Measurements from ENCODE around the gene ATF1. TPM values are rescaled to one million over a fixed set of nuclear protein-coding genes. Genes with fewer than 3 reads are reported as not detected.
"Not testable (repeated sequence)": the region's sequence is repeated elsewhere in the genome, so short reads cannot be mapped to it uniquely, and the experiment has no call there.

ATF1 gene
- total and polyA plus RNA-seq, 12 donors: 6.7 to 58.3 (median 37.7) TPM

DNA sequence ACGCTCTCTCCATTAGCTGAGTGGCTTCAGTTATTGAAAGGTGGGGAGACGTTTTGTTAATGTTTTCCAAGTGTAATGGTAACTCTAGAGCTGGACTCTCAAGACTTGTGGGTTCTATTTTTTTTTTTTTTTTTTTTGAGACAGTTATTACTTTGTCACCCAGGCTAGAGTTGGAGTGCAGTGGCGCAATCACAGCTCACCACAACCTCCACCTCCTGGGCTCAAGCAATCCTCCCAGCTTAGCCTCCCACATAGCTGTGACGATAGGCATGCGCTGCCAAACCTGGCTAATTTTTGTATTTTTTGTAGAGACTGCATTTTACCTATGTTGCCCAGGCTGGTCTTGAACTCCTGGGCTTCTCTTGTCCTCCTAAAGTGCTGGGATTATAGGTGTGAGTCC, 26.2 kb downstream of the ATF1 start:
- H3K4me1 ChIP-seq (replicated peaks in 1 of 2): no peaks in the 10 kb centered on the region
- 92 to 97% (median 94%) methylated on average over 5 of the region's 5 CpGs for WGBS, 4 donors
- DNase-seq: no peak
- H3K4me3 ChIP-seq: no peak overlapping the region
- no peaks in the 10 kb centered on the region for H3K9me3 ChIP-seq (replicated peaks in 1 of 3)
- no peaks in the 10 kb centered on the region for H3K27me3 ChIP-seq
- no peak overlapping the region for H3K27ac ChIP-seq
- intact Hi-C loops (cut with DNase I): no loop called here
- no peaks in the 10 kb centered on the region for H3K36me3 ChIP-seq (replicated peaks in 1 of 2)
- TF ChIP-seq, protein P1, sequence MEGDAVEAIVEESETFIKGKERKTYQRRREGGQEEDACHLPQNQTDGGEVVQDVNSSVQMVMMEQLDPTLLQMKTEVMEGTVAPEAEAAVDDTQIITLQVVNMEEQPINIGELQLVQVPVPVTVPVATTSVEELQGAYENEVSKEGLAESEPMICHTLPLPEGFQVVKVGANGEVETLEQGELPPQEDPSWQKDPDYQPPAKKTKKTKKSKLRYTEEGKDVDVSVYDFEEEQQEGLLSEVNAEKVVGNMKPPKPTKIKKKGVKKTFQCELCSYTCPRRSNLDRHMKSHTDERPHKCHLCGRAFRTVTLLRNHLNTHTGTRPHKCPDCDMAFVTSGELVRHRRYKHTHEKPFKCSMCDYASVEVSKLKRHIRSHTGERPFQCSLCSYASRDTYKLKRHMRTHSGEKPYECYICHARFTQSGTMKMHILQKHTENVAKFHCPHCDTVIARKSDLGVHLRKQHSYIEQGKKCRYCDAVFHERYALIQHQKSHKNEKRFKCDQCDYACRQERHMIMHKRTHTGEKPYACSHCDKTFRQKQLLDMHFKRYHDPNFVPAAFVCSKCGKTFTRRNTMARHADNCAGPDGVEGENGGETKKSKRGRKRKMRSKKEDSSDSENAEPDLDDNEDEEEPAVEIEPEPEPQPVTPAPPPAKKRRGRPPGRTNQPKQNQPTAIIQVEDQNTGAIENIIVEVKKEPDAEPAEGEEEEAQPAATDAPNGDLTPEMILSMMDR (IDR thresholded peaks at IDR 0.05): no peak
- TF ChIP-seq POLR2A (IDR thresholded peaks at IDR 0.05): no peak

DNA sequence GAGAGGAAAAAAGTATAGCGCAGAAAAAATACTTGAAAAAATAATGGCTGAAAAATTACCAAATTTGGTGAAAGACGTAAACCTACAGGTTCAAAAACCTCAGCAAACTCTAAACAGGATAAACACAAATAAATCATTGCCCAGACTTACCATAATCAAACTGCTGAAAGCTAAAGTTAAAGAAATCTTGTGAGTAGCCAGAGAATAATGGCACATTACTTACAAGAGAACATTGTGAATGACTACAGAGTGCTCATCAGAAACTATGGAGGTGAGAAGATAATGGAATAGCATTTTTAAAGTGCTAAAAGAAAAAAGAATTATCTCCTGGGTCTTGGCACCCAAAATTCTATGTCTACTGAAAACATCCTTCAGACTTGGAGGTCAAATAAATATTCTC, 36.0 kb downstream of the ATF1 start:
- 95 to 100% (median 98%) methylated on average over 2 of the region's 2 CpGs for WGBS, 4 donors

DNA sequence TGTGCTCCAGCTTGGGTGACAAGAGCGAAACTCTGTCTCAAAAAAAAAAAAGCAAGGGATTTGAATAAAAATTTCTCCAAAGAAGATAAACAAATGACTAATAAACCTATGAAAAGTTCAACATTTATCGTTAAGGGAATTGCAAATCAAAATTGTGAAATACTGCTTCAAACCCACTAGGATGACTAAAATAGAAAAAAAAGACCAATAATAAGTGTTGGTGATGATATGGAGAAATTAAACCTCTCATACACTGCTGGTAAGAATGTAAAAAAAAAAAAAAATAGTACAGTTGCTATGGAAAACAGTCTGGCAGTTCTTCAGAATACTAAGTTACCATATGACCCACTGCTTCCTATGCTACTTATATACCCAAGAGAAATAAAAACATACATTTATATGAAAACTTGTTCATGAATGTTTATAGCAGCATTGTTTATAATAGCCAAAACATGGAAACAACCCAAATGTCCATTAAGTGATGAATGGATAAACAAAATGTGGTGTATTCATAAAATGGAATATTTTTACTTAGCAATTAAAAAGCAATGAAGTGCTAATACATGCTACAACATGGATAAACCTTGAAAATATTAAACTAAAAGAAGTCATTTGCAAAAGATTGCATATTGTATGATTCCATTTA, 39.5 kb downstream of the ATF1 start:
- H3K27ac ChIP-seq: no peak overlapping the region
- TF ChIP-seq POLR2A (IDR thresholded peaks at IDR 0.05): no peak
- TF ChIP-seq, protein P1 (IDR thresholded peaks at IDR 0.05): no peak
- no peaks in the 10 kb centered on the region for H3K4me1 ChIP-seq (replicated peaks in 1 of 2)
- H3K9me3 ChIP-seq (replicated peaks in 1 of 3): no peaks in the 10 kb centered on the region
- H3K36me3 ChIP-seq (replicated peaks in 1 of 2): peaks cover 0 to 12% of the 10 kb centered on the region in 2 donors
- H3K27me3 ChIP-seq: no peaks in the 10 kb centered on the region
- intact Hi-C loops (cut with DNase I): no loop called here
- 87 to 91% (median 90%) methylated on average over 2 of the region's 2 CpGs for WGBS, 4 donors
- no peak overlapping the region for H3K4me3 ChIP-seq
- DNase-seq: no peak

More for the DNA sequence above, 36.0 kb downstream of the ATF1 start:
- no peak for DNase-seq
- peaks cover 0 to 34% of the 10 kb centered on the region in 2 donors for H3K36me3 ChIP-seq (replicated peaks in 1 of 2)
- H3K27me3 ChIP-seq: no peaks in the 10 kb centered on the region
- H3K4me3 ChIP-seq: no peak overlapping the region
- H3K27ac ChIP-seq: no peak overlapping the region
- no peaks in the 10 kb centered on the region for H3K4me1 ChIP-seq (replicated peaks in 1 of 2)
- intact Hi-C loops (cut with DNase I): no loop called here
- no peaks in the 10 kb centered on the region for H3K9me3 ChIP-seq (replicated peaks in 1 of 3)
- TF ChIP-seq, protein P1 (IDR thresholded peaks at IDR 0.05): no peak
- TF ChIP-seq POLR2A (IDR thresholded peaks at IDR 0.05): no peak

DNA sequence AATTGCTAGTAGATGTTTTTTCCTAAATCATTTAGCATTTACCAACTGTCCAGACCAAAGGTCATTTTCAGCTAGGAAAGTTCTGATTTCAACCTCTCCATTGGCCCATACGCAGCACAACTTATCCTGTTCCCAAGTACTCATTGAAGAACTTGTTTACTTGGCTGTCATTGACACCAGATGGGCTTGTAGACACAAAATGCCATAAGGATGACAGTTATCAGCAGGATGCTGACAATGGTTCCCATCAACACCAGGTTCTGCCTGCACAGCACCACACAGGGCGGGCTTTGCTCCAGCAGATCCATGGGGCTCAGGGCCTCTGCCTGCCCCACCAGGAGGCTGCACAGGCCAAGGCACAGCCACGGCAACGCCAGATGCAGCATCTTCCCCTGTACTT, 42.3 kb downstream of the ATF1 start:
- intact Hi-C loops (cut with DNase I): no loop called here
- no peak for TF ChIP-seq POLR2A (IDR thresholded peaks at IDR 0.05)
- TF ChIP-seq, protein P1 (IDR thresholded peaks at IDR 0.05): no peak
- Histone ChIP-seq H3K4me3 (no peak overlapping the region), H3K4me1 (replicated peaks in 1 of 2) (no peaks in the 10 kb centered on the region), H3K27ac (no peak overlapping the region), H3K36me3 (replicated peaks in 1 of 2) (peaks cover 0 to 18% of the 10 kb centered on the region in 2 donors), H3K9me3 (replicated peaks in 1 of 3) (no peaks in the 10 kb centered on the region), H3K27me3 (no peaks in the 10 kb centered on the region)
- DNase-seq: no peak
- WGBS, 4 donors: 97 to 99% (median 99%) methylated on average over 3 to 4 of the region's 4 CpGs

DNA sequence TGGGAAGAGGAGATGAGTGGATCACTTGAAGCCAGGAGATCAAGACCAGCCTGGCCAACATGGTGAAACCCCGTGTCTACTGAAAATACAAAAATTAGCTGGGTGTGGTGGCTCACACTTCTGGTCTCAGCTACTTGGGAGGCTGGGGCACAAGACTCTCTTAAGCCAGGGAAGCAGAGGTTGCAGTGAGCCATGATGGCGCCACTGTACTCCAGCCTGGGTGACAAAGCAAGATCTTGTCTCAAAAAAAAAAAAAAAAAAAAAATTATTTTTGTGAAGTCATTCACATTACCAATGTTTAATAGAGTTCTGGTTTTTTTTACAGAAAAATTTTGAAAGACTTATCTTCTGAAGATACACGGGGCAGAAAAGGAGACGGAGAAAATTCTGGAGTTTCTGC, 45.2 kb downstream of the ATF1 start:
- H3K27me3 ChIP-seq; H3K4me1 ChIP-seq (replicated peaks in 1 of 2); DNase-seq; intact Hi-C loops (cut with DNase I); H3K27ac ChIP-seq; H3K4me3 ChIP-seq; H3K9me3 ChIP-seq (replicated peaks in 1 of 3): not testable (repeated sequence)
- WGBS, 4 donors: 97 to 99% (median 97%) methylated on average over 4 of the region's 4 CpGs
- peaks cover 0 to 38% of the 10 kb centered on the region in 2 donors for H3K36me3 ChIP-seq (replicated peaks in 1 of 2)

DNA sequence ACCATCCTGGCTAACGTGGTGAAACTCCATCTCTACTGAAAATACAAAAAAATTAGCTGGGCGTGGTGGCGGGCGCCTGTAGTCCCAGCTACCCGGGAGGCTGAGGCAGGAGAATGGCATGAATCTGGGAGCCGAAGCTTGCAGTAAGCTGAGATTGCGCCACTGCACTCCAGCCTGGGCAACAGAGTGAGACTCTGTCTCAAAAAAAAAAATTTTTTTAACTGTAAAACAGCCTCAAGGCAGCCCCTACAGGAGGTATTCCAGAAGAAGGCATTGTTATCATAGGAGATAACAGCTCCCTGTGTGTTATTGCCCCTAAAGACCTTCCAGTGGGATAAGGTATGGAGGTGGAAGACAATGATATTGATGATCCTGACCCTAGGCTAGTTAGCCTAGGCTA, 51.0 kb downstream of the ATF1 start:
- H3K36me3 ChIP-seq (replicated peaks in 1 of 2): peaks cover 0 to 69% of the 10 kb centered on the region in 2 donors
- 85 to 98% (median 92%) methylated on average over 4 to 7 of the region's 7 CpGs for WGBS, 4 donors

More for the DNA sequence above, 51.0 kb downstream of the ATF1 start:
- H3K9me3 ChIP-seq (replicated peaks in 1 of 3); H3K4me3 ChIP-seq; intact Hi-C loops (cut with DNase I); DNase-seq; H3K4me1 ChIP-seq (replicated peaks in 1 of 2); H3K27ac ChIP-seq; H3K27me3 ChIP-seq: not testable (repeated sequence)

All from adrenal gland (tissue), 12 donors.